HepG2 (cell line): ENCODE data around the gene LRRC40. TPM values are rescaled to one million over a fixed set of nuclear protein-coding genes. Genes with fewer than 3 reads are reported as not detected.

Experiments
- CBFB ChIP-seq: sonication (generic); formaldehyde crosslinking; IDR thresholded peaks from 2 replicates; pipeline ENCODE4 v1.4.0; 2020; ENCODE audit warnings: missing genetic modification reagents
- GPN1 ChIP-seq: sonication (generic); formaldehyde crosslinking; IDR thresholded peaks from 2 replicates; pipeline ENCODE4 v1.5.1; 2020; ENCODE audit warnings: missing genetic modification reagents, borderline replicate concordance
- HES4 ChIP-seq: sonication (generic); formaldehyde crosslinking; IDR thresholded peaks from 2 replicates; pipeline ENCODE4 v1.9.0; 2021; ENCODE audit warnings: mild to moderate bottlenecking, missing genetic modification reagents, borderline replicate concordance
- HNRNPLL ChIP-seq: fragments of 200-400 bp; formaldehyde crosslinking; IDR thresholded peaks from 2 replicates; pipeline ENCODE4 v1.6.1; 2017; ENCODE audit warnings: mild to moderate bottlenecking, low read depth, low read length; ENCODE audit not compliant: poor library complexity, severe bottlenecking
- KAT7 ChIP-seq: IDR thresholded peaks from 2 replicates; pipeline ENCODE4 v1.6.1; 2018; ENCODE audit warnings: borderline replicate concordance, missing compliant biosample characterization
- MYNN ChIP-seq: sonication (generic); formaldehyde crosslinking; IDR thresholded peaks from 2 replicates; pipeline ENCODE4 v1.4.0; 2020; ENCODE audit warnings: mild to moderate bottlenecking, low read depth, missing genetic modification reagents
- NCOA2 ChIP-seq: sonication (generic); formaldehyde crosslinking; IDR thresholded peaks from 2 replicates; pipeline ENCODE4 v1.8.0; 2022; ENCODE audit warnings: inconsistent platforms
- NFE2L2 ChIP-seq: fragments of 150-350 bp; IDR thresholded peaks from 2 replicates; pipeline ENCODE4 v1.6.1; 2014; ENCODE audit warnings: low read length
- NONO ChIP-seq, 2 experiments: fragments of 450-650 bp in 1 of 2; sonication (generic) in 1 of 2; formaldehyde crosslinking in 1 of 2; IDR thresholded peaks in 1 of 2; conservative IDR thresholded peaks in 1 of 2; 2 replicates each; pipeline versions ENCODE4 v1.6.1 to v1.8.0; 2017 to 2022; ENCODE audit warnings: mild to moderate bottlenecking in 1 of 2, missing genetic modification reagents in 1 of 2, moderate library complexity in 1 of 2
- RBFOX2 ChIP-seq: fragments of 200-400 bp; formaldehyde crosslinking; IDR thresholded peaks from 2 replicates; pipeline ENCODE4 v1.6.1; 2017; ENCODE audit warnings: low read depth, mild to moderate bottlenecking, low read length
- RXRA ChIP-seq: sonication (generic); formaldehyde crosslinking; IDR thresholded peaks from 2 replicates; pipeline ENCODE4 v1.5.1; 2020; ENCODE audit warnings: missing genetic modification reagents
- SMAD3 ChIP-seq: sonication (generic); formaldehyde crosslinking; IDR thresholded peaks from 2 replicates; pipeline ENCODE4 v1.4.0; 2020; ENCODE audit warnings: missing genetic modification reagents
- TFDP1 ChIP-seq: IDR thresholded peaks from 2 replicates; pipeline ENCODE4 v1.6.1; 2016; ENCODE audit warnings: missing compliant biosample characterization, missing genetic modification reagents, borderline replicate concordance
- YEATS2 ChIP-seq: sonication (generic); formaldehyde crosslinking; IDR thresholded peaks from 2 replicates; pipeline ENCODE4 v1.4.0; 2020; ENCODE audit warnings: missing genetic modification reagents, borderline replicate concordance
- ZNF281 ChIP-seq: sonication (generic); formaldehyde crosslinking; IDR thresholded peaks from 2 replicates; pipeline ENCODE4 v1.4.0; 2020; ENCODE audit warnings: missing genetic modification reagents, borderline replicate concordance
- ZNF383 ChIP-seq: sonication (generic); formaldehyde crosslinking; IDR thresholded peaks from 2 replicates; pipeline ENCODE4 v1.4.0; 2020; ENCODE audit warnings: missing genetic modification reagents, mild to moderate bottlenecking, borderline replicate concordance
- ZNF414 ChIP-seq: sonication (generic); formaldehyde crosslinking; IDR thresholded peaks from 2 replicates; pipeline ENCODE4 v1.5.0; 2020; ENCODE audit warnings: missing genetic modification reagents
- ZNF543 ChIP-seq: sonication (generic); formaldehyde crosslinking; IDR thresholded peaks from 2 replicates; pipeline ENCODE4 v1.4.0; 2020; ENCODE audit warnings: mild to moderate bottlenecking, missing genetic modification reagents
- ZNF850 ChIP-seq: sonication (generic); formaldehyde crosslinking; conservative IDR thresholded peaks from 2 replicates; pipeline ENCODE4 v1.9.0; 2021; ENCODE audit warnings: mild to moderate bottlenecking, missing genetic modification reagents
- polyA plus RNA-seq, 8 experiments: library from polyadenylated mRNA; depleted of rRNA in 3 of 8; stranded (reverse) in 7 of 8; unstranded in 1 of 8; fragments of >200 nt; fragmentation: Illumina TruSeq in 4 of 8; extraction: Trizol in 4 of 8; gene quantifications; 2 replicates each; pipeline versions ENCODE4 v1.2.1 to v1.2.3, GENCODE V29; 2011 to 2016; ENCODE audit warnings: low read depth in 4 of 8, missing spikeins in 1 of 8, mixed read lengths in 1 of 8; ENCODE audit not compliant: insufficient read depth in 1 of 8
- total RNA-seq, 5 experiments: library from RNA; depleted of rRNA; stranded (reverse); fragments of >200 nt; fragmentation: Illumina TruSeq; extraction: Trizol; gene quantifications; 2 replicates each; pipeline ENCODE4 v1.2.3, GENCODE V29; 2016; ENCODE audit warnings: low read depth in 1 of 5
- TF ChIP-seq, protein P1 (sequence below): sonication (generic); formaldehyde crosslinking; IDR thresholded peaks from 2 replicates; pipeline ENCODE4 v1.8.0; 2022; ENCODE audit warnings: low read depth, missing genetic modification reagents
- TF ChIP-seq, protein P2 (sequence below): sonication (generic); formaldehyde crosslinking; conservative IDR thresholded peaks from 2 replicates; pipeline ENCODE4 v1.4.0; 2020; ENCODE audit warnings: missing genetic modification reagents

The LRRC40 gene
- total and polyA plus RNA-seq, 2 of the 13 experiments (the other 11 are each of a cell fraction or from before 2014, with no cell fraction given), result 10.3 to 32.7 TPM

GRCh38 chr1:70221238-70222121, 16.1 kb upstream of the LRRC40 start, which contains the start of gene SRSF11 (continued):
- TF ChIP-seq, protein P1, sequence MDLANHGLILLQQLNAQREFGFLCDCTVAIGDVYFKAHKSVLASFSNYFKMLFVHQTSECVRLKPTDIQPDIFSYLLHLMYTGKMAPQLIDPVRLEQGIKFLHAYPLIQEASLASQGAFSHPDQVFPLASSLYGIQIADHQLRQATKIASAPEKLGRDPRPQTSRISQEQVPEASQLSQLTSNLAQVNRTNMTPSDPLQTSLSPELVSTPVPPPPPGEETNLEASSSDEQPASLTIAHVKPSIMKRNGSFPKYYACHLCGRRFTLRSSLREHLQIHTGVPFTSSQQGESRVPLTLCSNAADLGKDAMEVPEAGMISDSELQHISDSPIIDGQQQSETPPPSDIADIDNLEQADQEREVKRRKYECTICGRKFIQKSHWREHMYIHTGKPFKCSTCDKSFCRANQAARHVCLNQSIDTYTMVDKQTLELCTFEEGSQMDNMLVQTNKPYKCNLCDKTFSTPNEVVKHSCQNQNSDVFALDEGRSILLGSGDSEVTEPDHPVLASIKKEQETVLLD, result peak; percentile 93
- TF ChIP-seq YEATS2 (CRISPR knock-in tag) (peak; percentile 82), ZNF414 (CRISPR knock-in tag) (peak; percentile 16; the same call in 1 of the 2 replicates), NCOA2 (CRISPR knock-in tag) (peak; percentile 48), ZNF383 (no peak), RXRA (CRISPR knock-in tag) (peak; percentile 57; the same call in 1 of the 2 replicates), SMAD3 (CRISPR knock-in tag) (no peak), RBFOX2 (peak; percentile 98), MYNN (CRISPR knock-in tag) (peak; percentile 56; the same call in 1 of the 2 replicates), GPN1 (no peak), NONO (IDR thresholded peaks at IDR 0.05) (no peak), NONO (CRISPR knock-in tag; conservative IDR thresholded peaks at IDR 0.05) (peak; percentile 90), CBFB (peak; percentile 69), ZNF543 (CRISPR knock-in tag) (peak; percentile 52; the same call in 1 of the 2 replicates), KAT7 (CRISPR knock-in tag) (peak; percentile 99), TFDP1 (CRISPR knock-in tag) (peak; percentile 84), HNRNPLL (peak; percentile 82), ZNF281 (CRISPR knock-in tag) (peak; percentile 84), NFE2L2 (no peak), ZNF850 (0 out of 2 replicates have a peak, but pooled peaks have one; percentile 67), HES4 (CRISPR knock-in tag) (peak; percentile 90; the same call in 1 of the 2 replicates)
- TF ChIP-seq, protein P2, sequence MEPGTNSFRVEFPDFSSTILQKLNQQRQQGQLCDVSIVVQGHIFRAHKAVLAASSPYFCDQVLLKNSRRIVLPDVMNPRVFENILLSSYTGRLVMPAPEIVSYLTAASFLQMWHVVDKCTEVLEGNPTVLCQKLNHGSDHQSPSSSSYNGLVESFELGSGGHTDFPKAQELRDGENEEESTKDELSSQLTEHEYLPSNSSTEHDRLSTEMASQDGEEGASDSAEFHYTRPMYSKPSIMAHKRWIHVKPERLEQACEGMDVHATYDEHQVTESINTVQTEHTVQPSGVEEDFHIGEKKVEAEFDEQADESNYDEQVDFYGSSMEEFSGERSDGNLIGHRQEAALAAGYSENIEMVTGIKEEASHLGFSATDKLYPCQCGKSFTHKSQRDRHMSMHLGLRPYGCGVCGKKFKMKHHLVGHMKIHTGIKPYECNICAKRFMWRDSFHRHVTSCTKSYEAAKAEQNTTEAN (CRISPR knock-in tag), result 0 out of 2 replicates have a peak, but pooled peaks have one; percentile 23
